ENCODE results near the gene DPP9.

The DPP9 gene

GRCh38 chr19:4645718-4646117 is 77.9 kb downstream of the DPP9 start:
- H3K36me3 ChIP-seq (ENCODE audit: insufficient read depth, low read length), result no peaks in the 10 kb centered on the region
- H3K9me2 ChIP-seq (replicated peaks; ENCODE audit: low read depth, low read length), result no peaks in the 10 kb centered on the region
- H2AFZ ChIP-seq (ENCODE audit: low read length), result no peak overlapping the region
- H3K4me3 ChIP-seq (ENCODE audit: low read length, poor library complexity, severe bottlenecking), result no peak overlapping the region
- H3K9me3 ChIP-seq (ENCODE audit: insufficient read depth, low read depth, low read length), result no peaks in the 10 kb centered on the region
- H4K20me1 ChIP-seq (ENCODE audit: insufficient read depth, low read length, poor library complexity, severe bottlenecking), result peaks cover 4% of the 10 kb centered on the region
- no peaks in the 10 kb centered on the region for H3F3A ChIP-seq (ENCODE audit: low read depth)
- TF ChIP-seq EZH2phosphoT487 (IDR thresholded peaks at IDR 0.05; ENCODE audit: borderline replicate concordance), result no peak
- no peak for TF ChIP-seq CTCF (conservative IDR thresholded peaks at IDR 0.05; ENCODE audit: low read length)
- peaks cover 29% of the 10 kb centered on the region for H3K79me2 ChIP-seq (ENCODE audit: insufficient read depth, low read length)
- H3K4me2 ChIP-seq (ENCODE audit: low read depth, low read length, poor library complexity, severe bottlenecking), result no peak overlapping the region
- no peak overlapping the region for H3K9ac ChIP-seq (ENCODE audit: low read depth, low read length, poor library complexity, severe bottlenecking)
- peaks cover 10% of the 10 kb centered on the region for H3K4me1 ChIP-seq (ENCODE audit: insufficient read depth, low read length, poor library complexity, severe bottlenecking)
- H3K27me3 ChIP-seq (ENCODE audit: insufficient read depth, low read length, poor library complexity, severe bottlenecking), result no peaks in the 10 kb centered on the region

GRCh38 chr19:4642625-4643024 is 81.0 kb downstream of the DPP9 start:
- Histone ChIP-seq H3K4me2 (ENCODE audit: low read depth, low read length, poor library complexity, severe bottlenecking) (no peak overlapping the region), H3F3A (ENCODE audit: low read depth) (no peaks in the 10 kb centered on the region), H3K36me3 (ENCODE audit: insufficient read depth, low read length) (no peaks in the 10 kb centered on the region), H3K9ac (ENCODE audit: low read depth, low read length, poor library complexity, severe bottlenecking) (no peak overlapping the region), H3K9me2 (replicated peaks; ENCODE audit: low read depth, low read length) (no peaks in the 10 kb centered on the region), H3K9me3 (ENCODE audit: insufficient read depth, low read depth, low read length) (no peaks in the 10 kb centered on the region), H3K4me1 (ENCODE audit: insufficient read depth, low read length, poor library complexity, severe bottlenecking) (peaks cover 26% of the 10 kb centered on the region), H3K4me3 (ENCODE audit: low read length, poor library complexity, severe bottlenecking) (no peak overlapping the region), H2AFZ (ENCODE audit: low read length) (no peak overlapping the region), H3K27me3 (ENCODE audit: insufficient read depth, low read length, poor library complexity, severe bottlenecking) (no peaks in the 10 kb centered on the region), H4K20me1 (ENCODE audit: insufficient read depth, low read length, poor library complexity, severe bottlenecking) (peaks cover 4% of the 10 kb centered on the region), H3K79me2 (ENCODE audit: insufficient read depth, low read length) (peaks cover 33% of the 10 kb centered on the region)
- no peak for TF ChIP-seq EZH2phosphoT487 (IDR thresholded peaks at IDR 0.05; ENCODE audit: borderline replicate concordance)
- TF ChIP-seq CTCF (conservative IDR thresholded peaks at IDR 0.05; ENCODE audit: low read length), result no peak

GRCh38 chr19:4641132-4641531 is 82.5 kb downstream of the DPP9 start:
- peaks cover 33% of the 10 kb centered on the region for H3K79me2 ChIP-seq (ENCODE audit: insufficient read depth, low read length)
- no peaks in the 10 kb centered on the region for H3K36me3 ChIP-seq (ENCODE audit: insufficient read depth, low read length)
- H3K9ac ChIP-seq (ENCODE audit: low read depth, low read length, poor library complexity, severe bottlenecking), result peak overlapping the region; percentile 91
- no peaks in the 10 kb centered on the region for H3F3A ChIP-seq (ENCODE audit: low read depth)
- H3K9me3 ChIP-seq (ENCODE audit: insufficient read depth, low read depth, low read length), result no peaks in the 10 kb centered on the region
- no peak for TF ChIP-seq EZH2phosphoT487 (IDR thresholded peaks at IDR 0.05; ENCODE audit: borderline replicate concordance)
- TF ChIP-seq CTCF (conservative IDR thresholded peaks at IDR 0.05; ENCODE audit: low read length), result no peak
- peak overlapping the region; percentile 78 for H3K4me2 ChIP-seq (ENCODE audit: low read depth, low read length, poor library complexity, severe bottlenecking)
- H2AFZ ChIP-seq (ENCODE audit: low read length), result no peak overlapping the region
- peaks cover 4% of the 10 kb centered on the region for H4K20me1 ChIP-seq (ENCODE audit: insufficient read depth, low read length, poor library complexity, severe bottlenecking)
- peak overlapping the region; percentile 96 for H3K4me3 ChIP-seq (ENCODE audit: low read length, poor library complexity, severe bottlenecking)
- H3K9me2 ChIP-seq (replicated peaks; ENCODE audit: low read depth, low read length), result no peaks in the 10 kb centered on the region
- H3K4me1 ChIP-seq (ENCODE audit: insufficient read depth, low read length, poor library complexity, severe bottlenecking), result peaks cover 33% of the 10 kb centered on the region
- no peaks in the 10 kb centered on the region for H3K27me3 ChIP-seq (ENCODE audit: insufficient read depth, low read length, poor library complexity, severe bottlenecking)
